ENCODE measurements around the gene NOB1.

DNA sequence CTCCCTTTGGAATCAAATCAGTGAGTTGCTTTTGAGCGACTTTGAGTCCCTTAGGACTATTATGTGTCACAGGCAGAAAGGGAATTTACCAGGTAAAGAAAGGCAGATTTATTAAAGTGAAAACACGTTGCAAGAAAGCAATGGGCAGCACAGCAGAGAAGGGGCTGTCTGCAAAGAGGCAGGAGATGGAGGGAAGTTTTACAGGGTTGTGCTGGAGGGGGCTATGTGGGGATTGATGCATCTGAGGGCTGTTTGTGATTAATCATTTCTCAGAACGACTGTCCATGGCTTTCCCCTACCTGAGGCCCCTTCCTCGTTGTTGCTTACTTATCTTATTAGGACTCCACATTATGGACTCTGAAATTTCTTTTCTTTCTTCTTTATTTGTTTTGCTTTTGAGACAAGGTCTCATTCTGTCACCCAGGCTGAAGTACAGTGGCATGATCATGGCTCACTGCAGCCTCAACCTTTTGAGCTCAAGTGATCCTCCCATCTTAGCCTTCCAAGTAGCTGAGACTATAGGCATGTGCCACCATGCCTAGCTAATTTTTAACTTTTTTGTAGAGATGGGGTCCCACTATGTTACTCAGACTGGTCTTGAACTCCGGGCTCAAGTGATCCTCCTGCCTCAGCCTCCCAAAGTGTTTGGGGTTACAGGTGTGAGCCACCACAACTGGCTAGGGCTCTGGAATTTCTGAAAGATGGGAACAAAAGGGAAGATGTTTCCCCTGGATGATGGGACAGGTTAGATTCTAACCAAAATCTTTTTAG lies 12.9 kb upstream of the NOB1 start:
- TF ChIP-seq, protein P1, sequence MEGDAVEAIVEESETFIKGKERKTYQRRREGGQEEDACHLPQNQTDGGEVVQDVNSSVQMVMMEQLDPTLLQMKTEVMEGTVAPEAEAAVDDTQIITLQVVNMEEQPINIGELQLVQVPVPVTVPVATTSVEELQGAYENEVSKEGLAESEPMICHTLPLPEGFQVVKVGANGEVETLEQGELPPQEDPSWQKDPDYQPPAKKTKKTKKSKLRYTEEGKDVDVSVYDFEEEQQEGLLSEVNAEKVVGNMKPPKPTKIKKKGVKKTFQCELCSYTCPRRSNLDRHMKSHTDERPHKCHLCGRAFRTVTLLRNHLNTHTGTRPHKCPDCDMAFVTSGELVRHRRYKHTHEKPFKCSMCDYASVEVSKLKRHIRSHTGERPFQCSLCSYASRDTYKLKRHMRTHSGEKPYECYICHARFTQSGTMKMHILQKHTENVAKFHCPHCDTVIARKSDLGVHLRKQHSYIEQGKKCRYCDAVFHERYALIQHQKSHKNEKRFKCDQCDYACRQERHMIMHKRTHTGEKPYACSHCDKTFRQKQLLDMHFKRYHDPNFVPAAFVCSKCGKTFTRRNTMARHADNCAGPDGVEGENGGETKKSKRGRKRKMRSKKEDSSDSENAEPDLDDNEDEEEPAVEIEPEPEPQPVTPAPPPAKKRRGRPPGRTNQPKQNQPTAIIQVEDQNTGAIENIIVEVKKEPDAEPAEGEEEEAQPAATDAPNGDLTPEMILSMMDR (IDR thresholded peaks at IDR 0.05): no peak
- TF ChIP-seq POLR2AphosphoS5 (IDR thresholded peaks at IDR 0.05) (no peak), POLR2A (IDR thresholded peaks at IDR 0.05) (no peak), EP300 (IDR thresholded peaks at IDR 0.05) (no peak)
